HEK293 (cell line): ENCODE results near the gene ZFYVE1.

Source experiments
- CTCF ChIA-PET: fragments of 350-600 bp; formaldehyde crosslinking; extraction: SDS; loops from one replicate; lab custom pipeline; 2021; ENCODE audit warnings: antibody characterized with exemption; lab: Yijun Ruan, JAX
- POLR2A ChIA-PET: fragments of 300-600 bp; formaldehyde crosslinking; extraction: SDS; loops from one replicate; lab custom pipeline; 2020; ENCODE audit warnings: antibody characterized with exemption, inconsistent platforms; lab: Yijun Ruan, JAX
- H3K27ac ChIP-seq: fragments of 200-500 bp; sonication (Bioruptor generic); 2 replicates; pipeline ENCODE4 v1.5.1; 2014; ENCODE audit warnings: low read depth, low read length, control low read depth, inconsistent platforms; ENCODE audit errors: extremely low read depth
- H3K36me3 ChIP-seq, 2 experiments: fragments of 200-500 bp in 1 of 2; sonication (Bioruptor generic) in 1 of 2; 1 replicate in 1 of 2; 2 replicates in 1 of 2; pipeline ENCODE4 v1.5.1; 2014 to 2017; ENCODE audit warnings: inconsistent platforms in 2 of 2, low read length in 2 of 2; ENCODE audit not compliant: control insufficient read depth in 2 of 2, insufficient read depth in 1 of 2
- H3K4me1 ChIP-seq: fragments of 200-500 bp; sonication (Bioruptor generic); 2 replicates; pipeline ENCODE4 v1.5.1; 2014; ENCODE audit warnings: mild to moderate bottlenecking, low read length, inconsistent platforms; ENCODE audit not compliant: control insufficient read depth, insufficient read depth
- H3K4me3 ChIP-seq: 2 replicates; pipeline ENCODE4 v1.5.1; 2011; ENCODE audit warnings: low read depth, mild to moderate bottlenecking, control low read depth, low read length, moderate library complexity
- H3K9me3 ChIP-seq: fragments of 200-500 bp; sonication (Bioruptor generic); 2 replicates; pipeline ENCODE4 v1.5.1; 2014; ENCODE audit warnings: low read depth, low read length, inconsistent platforms; ENCODE audit not compliant: control insufficient read depth, insufficient read depth
- EGR2 ChIP-seq: fragments of 450-650 bp; formaldehyde crosslinking; IDR thresholded peaks from 2 replicates; pipeline ENCODE4 v1.5.1; 2016; ENCODE audit warnings: low read depth, missing biosample characterization, missing genetic modification characterization
- GLIS2 ChIP-seq: fragments of 450-650 bp; formaldehyde crosslinking; IDR thresholded peaks from 2 replicates; pipeline ENCODE4 v1.5.1; 2016; ENCODE audit warnings: missing biosample characterization, missing genetic modification characterization
- PRDM2 ChIP-seq: fragments of 450-650 bp; formaldehyde crosslinking; IDR thresholded peaks from 2 replicates; pipeline ENCODE4 v1.5.1; 2016; ENCODE audit warnings: missing biosample characterization, missing genetic modification characterization, borderline replicate concordance
- SP7 ChIP-seq: fragments of 450-650 bp; formaldehyde crosslinking; IDR thresholded peaks from 2 replicates; pipeline ENCODE4 v1.5.1; 2016; ENCODE audit warnings: missing biosample characterization, missing genetic modification characterization
- ZBTB7A ChIP-seq: fragments of 450-650 bp; formaldehyde crosslinking; IDR thresholded peaks from 2 replicates; pipeline ENCODE4 v1.5.1; 2016; ENCODE audit warnings: low read depth, missing biosample characterization, missing genetic modification characterization
- ZNF10 ChIP-seq: fragments of 450-650 bp; formaldehyde crosslinking; IDR thresholded peaks from 2 replicates; pipeline ENCODE4 v1.5.1; 2017; ENCODE audit warnings: missing biosample characterization, missing genetic modification characterization
- ZNF175 ChIP-seq: fragments of 450-650 bp; formaldehyde crosslinking; IDR thresholded peaks from 2 replicates; pipeline ENCODE4 v1.5.1; 2016; ENCODE audit warnings: missing biosample characterization, missing genetic modification characterization
- ZNF214 ChIP-seq: fragments of 450-650 bp; formaldehyde crosslinking; IDR thresholded peaks from 2 replicates; pipeline ENCODE4 v1.5.1; 2017; ENCODE audit warnings: missing biosample characterization, mild to moderate bottlenecking, missing genetic modification characterization, borderline replicate concordance
- ZNF23 ChIP-seq: fragments of 450-650 bp; formaldehyde crosslinking; IDR thresholded peaks from 2 replicates; pipeline ENCODE4 v1.5.1; 2016; ENCODE audit warnings: missing biosample characterization, missing genetic modification characterization, borderline replicate concordance
- ZNF239 ChIP-seq: fragments of 450-650 bp; formaldehyde crosslinking; IDR thresholded peaks from 2 replicates; pipeline ENCODE4 v1.5.1; 2016; ENCODE audit warnings: missing biosample characterization, missing genetic modification characterization
- ZNF366 ChIP-seq: fragments of 450-650 bp; formaldehyde crosslinking; conservative IDR thresholded peaks from 2 replicates; pipeline ENCODE4 v1.5.1; 2016; ENCODE audit warnings: missing biosample characterization, missing genetic modification characterization
- ZNF530 ChIP-seq: fragments of 450-650 bp; formaldehyde crosslinking; IDR thresholded peaks from 2 replicates; pipeline ENCODE4 v1.5.1; 2016; ENCODE audit warnings: low read depth, missing biosample characterization, missing genetic modification characterization
- ZNF548 ChIP-seq: fragments of 450-650 bp; formaldehyde crosslinking; IDR thresholded peaks from 2 replicates; pipeline ENCODE4 v1.5.1; 2016; ENCODE audit warnings: missing biosample characterization, missing genetic modification characterization
- ZNF76 ChIP-seq: fragments of 450-650 bp; formaldehyde crosslinking; IDR thresholded peaks from 2 replicates; pipeline ENCODE4; 2016; ENCODE audit warnings: low read depth, missing biosample characterization, missing genetic modification characterization, borderline replicate concordance
- ZNF768 ChIP-seq: fragments of 450-650 bp; formaldehyde crosslinking; IDR thresholded peaks from 2 replicates; pipeline ENCODE4 v1.5.1; 2018; ENCODE audit warnings: missing biosample characterization, mild to moderate bottlenecking, missing genetic modification characterization
- TF ChIP-seq, protein P1 (sequence below): fragments of 450-650 bp; formaldehyde crosslinking; IDR thresholded peaks from 2 replicates; pipeline ENCODE4 v1.5.1; 2016; ENCODE audit warnings: missing biosample characterization, missing genetic modification characterization
- TF ChIP-seq, protein P2 (sequence below): fragments of 450-650 bp; formaldehyde crosslinking; IDR thresholded peaks from 2 replicates; pipeline ENCODE4 v1.5.1; 2016; ENCODE audit warnings: missing biosample characterization, missing genetic modification characterization

Gene ZFYVE1

GRCh38 chr14:72978856-72979255 lies 48.0 kb downstream of the ZFYVE1 start (continued):
- no peak for TF ChIP-seq ZNF10 (tag by site-specific recombination)
- no peak for TF ChIP-seq ZNF175 (tag by site-specific recombination)
- TF ChIP-seq ZNF530 = no peak
- TF ChIP-seq ZBTB7A (tag by site-specific recombination) = no peak
- TF ChIP-seq ZNF23 (tag by site-specific recombination) = no peak
- TF ChIP-seq ZNF548 (tag by site-specific recombination) = no peak
- no peak for TF ChIP-seq ZNF76
- no peak for TF ChIP-seq GLIS2 (tag by site-specific recombination)
- no peak for TF ChIP-seq ZNF366 (tag by site-specific recombination)
- no peak for TF ChIP-seq SP7 (tag by site-specific recombination)
- no peak for TF ChIP-seq PRDM2 (tag by site-specific recombination)

DNA sequence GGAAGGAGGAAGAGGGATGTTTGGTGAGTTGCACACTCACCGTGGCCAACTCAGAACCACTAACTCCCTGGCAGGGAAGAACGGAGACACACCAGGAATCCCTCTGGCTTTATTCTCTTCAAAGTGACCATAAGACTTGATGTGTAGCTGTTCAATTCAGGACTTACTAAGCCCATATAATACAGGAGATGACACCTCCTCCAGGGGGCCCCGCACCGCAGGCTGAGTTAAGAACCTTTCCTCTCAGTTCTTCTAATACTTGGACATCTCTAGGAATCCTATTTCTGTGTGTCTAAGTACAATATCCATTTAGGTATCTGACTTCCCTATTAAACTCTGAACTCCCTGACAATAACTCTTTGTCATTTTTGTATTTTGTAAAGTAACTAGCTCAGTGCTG lies 51.1 kb downstream of the ZFYVE1 start:
- H3K27ac ChIP-seq = no peak overlapping the region
- TF ChIP-seq, protein P1, sequence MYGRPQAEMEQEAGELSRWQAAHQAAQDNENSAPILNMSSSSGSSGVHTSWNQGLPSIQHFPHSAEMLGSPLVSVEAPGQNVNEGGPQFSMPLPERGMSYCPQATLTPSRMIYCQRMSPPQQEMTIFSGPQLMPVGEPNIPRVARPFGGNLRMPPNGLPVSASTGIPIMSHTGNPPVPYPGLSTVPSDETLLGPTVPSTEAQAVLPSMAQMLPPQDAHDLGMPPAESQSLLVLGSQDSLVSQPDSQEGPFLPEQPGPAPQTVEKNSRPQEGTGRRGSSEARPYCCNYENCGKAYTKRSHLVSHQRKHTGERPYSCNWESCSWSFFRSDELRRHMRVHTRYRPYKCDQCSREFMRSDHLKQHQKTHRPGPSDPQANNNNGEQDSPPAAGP (tag by site-specific recombination) = no peak
- no peak for TF ChIP-seq ZNF768 (tag by site-specific recombination)
- no peak for TF ChIP-seq ZNF239 (tag by site-specific recombination)
- TF ChIP-seq EGR2 (tag by site-specific recombination) = no peak
- TF ChIP-seq ZNF214 (tag by site-specific recombination) = no peak
- TF ChIP-seq ZNF530 = no peak
- TF ChIP-seq, protein P2, sequence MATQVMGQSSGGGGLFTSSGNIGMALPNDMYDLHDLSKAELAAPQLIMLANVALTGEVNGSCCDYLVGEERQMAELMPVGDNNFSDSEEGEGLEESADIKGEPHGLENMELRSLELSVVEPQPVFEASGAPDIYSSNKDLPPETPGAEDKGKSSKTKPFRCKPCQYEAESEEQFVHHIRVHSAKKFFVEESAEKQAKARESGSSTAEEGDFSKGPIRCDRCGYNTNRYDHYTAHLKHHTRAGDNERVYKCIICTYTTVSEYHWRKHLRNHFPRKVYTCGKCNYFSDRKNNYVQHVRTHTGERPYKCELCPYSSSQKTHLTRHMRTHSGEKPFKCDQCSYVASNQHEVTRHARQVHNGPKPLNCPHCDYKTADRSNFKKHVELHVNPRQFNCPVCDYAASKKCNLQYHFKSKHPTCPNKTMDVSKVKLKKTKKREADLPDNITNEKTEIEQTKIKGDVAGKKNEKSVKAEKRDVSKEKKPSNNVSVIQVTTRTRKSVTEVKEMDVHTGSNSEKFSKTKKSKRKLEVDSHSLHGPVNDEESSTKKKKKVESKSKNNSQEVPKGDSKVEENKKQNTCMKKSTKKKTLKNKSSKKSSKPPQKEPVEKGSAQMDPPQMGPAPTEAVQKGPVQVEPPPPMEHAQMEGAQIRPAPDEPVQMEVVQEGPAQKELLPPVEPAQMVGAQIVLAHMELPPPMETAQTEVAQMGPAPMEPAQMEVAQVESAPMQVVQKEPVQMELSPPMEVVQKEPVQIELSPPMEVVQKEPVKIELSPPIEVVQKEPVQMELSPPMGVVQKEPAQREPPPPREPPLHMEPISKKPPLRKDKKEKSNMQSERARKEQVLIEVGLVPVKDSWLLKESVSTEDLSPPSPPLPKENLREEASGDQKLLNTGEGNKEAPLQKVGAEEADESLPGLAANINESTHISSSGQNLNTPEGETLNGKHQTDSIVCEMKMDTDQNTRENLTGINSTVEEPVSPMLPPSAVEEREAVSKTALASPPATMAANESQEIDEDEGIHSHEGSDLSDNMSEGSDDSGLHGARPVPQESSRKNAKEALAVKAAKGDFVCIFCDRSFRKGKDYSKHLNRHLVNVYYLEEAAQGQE (tag by site-specific recombination) = no peak
- TF ChIP-seq PRDM2 (tag by site-specific recombination) = no peak
- peaks cover 0 to 70% of the 10 kb centered on the region in 2 experiments; a peak in 2 of 3 replicates for H3K36me3 ChIP-seq
- CTCF ChIA-PET = interaction anchor here (0.7 kb wide), 1 partner anchor 12 kb away, joined by 3 read pairs; no protein-coding TSS in a partner anchor
- POLR2A ChIA-PET = no interaction called here
- H3K4me3 ChIP-seq = no peak overlapping the region
- no peaks in the 10 kb centered on the region for H3K9me3 ChIP-seq
- no peaks in the 10 kb centered on the region for H3K4me1 ChIP-seq
